ENCODE data around the gene TMEM255B.

- TF ChIP-seq POLR2A (IDR thresholded peaks at IDR 0.05) (no peak), CTCF (IDR thresholded peaks at IDR 0.05) (no peak), EP300 (IDR thresholded peaks at IDR 0.05) (no peak)
Observed at GRCh38 chr13:113823771-113824170, 64.7 kb downstream of the TMEM255B start.

Measured in upper lobe of left lung (tissue), 4 donors.